HG02798 (cell line): ENCODE measurements around the gene SPACA4.

Source experiments
- ATAC-seq: cut with Tn5 transposase; IDR thresholded peaks from one replicate; pipeline ENCODE4 v1.9.1; 2021; ENCODE audit warnings: mild to moderate bottlenecking; ENCODE audit not compliant: unreplicated experiment, poor library complexity

The SPACA4 gene

GRCh38 chr19:48596237-48596636, 10.3 kb upstream of the SPACA4 start:
- no peak for ATAC-seq

GRCh38 chr19:48596679-48597465, 9.7 kb upstream of the SPACA4 start:
- ATAC-seq = no peak

GRCh38 chr19:48598996-48599700, 7.4 kb upstream of the SPACA4 start:
- no peak for ATAC-seq

GRCh38 chr19:48600679-48601417, 5.7 kb upstream of the SPACA4 start:
- ATAC-seq = no peak

GRCh38 chr19:48603001-48603400, 3.5 kb upstream of the SPACA4 start:
- no peak for ATAC-seq

GRCh38 chr19:48603449-48603848, 3.1 kb upstream of the SPACA4 start:
- ATAC-seq = no peak

GRCh38 chr19:48603850-48604249, 2.7 kb upstream of the SPACA4 start:
- ATAC-seq = no peak

- no peak for ATAC-seq
Measured at GRCh38 chr19:48607359-48607755, 815 bp downstream of the SPACA4 start.

- peak; percentile 72 for ATAC-seq
Measured at GRCh38 chr19:48608798-48609263, 2.3 kb downstream of the SPACA4 start.

GRCh38 chr19:48609571-48610108, 3.1 kb downstream of the SPACA4 start:
- no peak for ATAC-seq

GRCh38 chr19:48611872-48612271, 5.3 kb downstream of the SPACA4 start:
- ATAC-seq = no peak

GRCh38 chr19:48613024-48613851, 6.7 kb downstream of the SPACA4 start:
- ATAC-seq = no peak

GRCh38 chr19:48613852-48614435, 7.4 kb downstream of the SPACA4 start:
- no peak for ATAC-seq

- ATAC-seq = no peak
Measured at GRCh38 chr19:48614436-48615230, 8.1 kb downstream of the SPACA4 start, which contains the start of gene FAM83E. Gene FAM83E (minus strand): TSS chr19:48615076. CDS start chr19:48613372, 1,704 bp downstream.

- ATAC-seq = no peak
Measured at GRCh38 chr19:48615231-48616040, 8.9 kb downstream of the SPACA4 start.

- ATAC-seq = no peak
Measured at GRCh38 chr19:48616041-48616436, 9.5 kb downstream of the SPACA4 start.

GRCh38 chr19:48616491-48617056, 10.0 kb downstream of the SPACA4 start:
- no peak for ATAC-seq
